A673 (cell line): ENCODE measurements around the gene MTMR12.

ENCODE experiments used
- EZH2 ChIP-seq: fragments of 200-600 bp; sonication (generic); IDR thresholded peaks from 2 replicates; pipeline ENCODE4 v1.6.1; 2017; ENCODE audit warnings: borderline replicate concordance, low read depth, mild to moderate bottlenecking, mixed read lengths, antibody characterized with exemption, low read length; ENCODE audit not compliant: poor library complexity, severe bottlenecking
- TF ChIP-seq, protein P1 (sequence below): fragments of 300-800, 200-600 bp; sonication (generic); conservative IDR thresholded peaks from 2 replicates; pipeline ENCODE4 v1.5.1; 2017; ENCODE audit warnings: low read depth, mild to moderate bottlenecking, antibody characterized with exemption, low read length, moderate library complexity, mixed read lengths

- TF ChIP-seq, protein P1, sequence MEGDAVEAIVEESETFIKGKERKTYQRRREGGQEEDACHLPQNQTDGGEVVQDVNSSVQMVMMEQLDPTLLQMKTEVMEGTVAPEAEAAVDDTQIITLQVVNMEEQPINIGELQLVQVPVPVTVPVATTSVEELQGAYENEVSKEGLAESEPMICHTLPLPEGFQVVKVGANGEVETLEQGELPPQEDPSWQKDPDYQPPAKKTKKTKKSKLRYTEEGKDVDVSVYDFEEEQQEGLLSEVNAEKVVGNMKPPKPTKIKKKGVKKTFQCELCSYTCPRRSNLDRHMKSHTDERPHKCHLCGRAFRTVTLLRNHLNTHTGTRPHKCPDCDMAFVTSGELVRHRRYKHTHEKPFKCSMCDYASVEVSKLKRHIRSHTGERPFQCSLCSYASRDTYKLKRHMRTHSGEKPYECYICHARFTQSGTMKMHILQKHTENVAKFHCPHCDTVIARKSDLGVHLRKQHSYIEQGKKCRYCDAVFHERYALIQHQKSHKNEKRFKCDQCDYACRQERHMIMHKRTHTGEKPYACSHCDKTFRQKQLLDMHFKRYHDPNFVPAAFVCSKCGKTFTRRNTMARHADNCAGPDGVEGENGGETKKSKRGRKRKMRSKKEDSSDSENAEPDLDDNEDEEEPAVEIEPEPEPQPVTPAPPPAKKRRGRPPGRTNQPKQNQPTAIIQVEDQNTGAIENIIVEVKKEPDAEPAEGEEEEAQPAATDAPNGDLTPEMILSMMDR = no peak
- no peak for TF ChIP-seq EZH2
Measured at GRCh38 chr5:32210151-32210550, 102.6 kb downstream of the MTMR12 start.
